NB4 (cell line): Measurements from ENCODE around the gene CACNA1D.

Experiments used
- DNase-seq: peaks from one replicate; pipeline ENCODE4 v3.0.0; 2010; ENCODE audit warnings: low read depth
- H3K4me3 ChIP-seq: one replicate; pipeline ENCODE4 v1.5.1; 2011; ENCODE audit warnings: mild to moderate bottlenecking, low read depth, low read length, moderate library complexity
- CTCF ChIP-seq: IDR thresholded peaks from one replicate; pipeline ENCODE4 v1.5.1; 2012; ENCODE audit warnings: low read depth, low read length
- MAX ChIP-seq: IDR thresholded peaks from 2 replicates; pipeline ENCODE4 v1.6.1; 2011; ENCODE audit warnings: low read depth, low read length
- MYC ChIP-seq: IDR thresholded peaks from 2 replicates; pipeline ENCODE4 v1.6.1; 2011; ENCODE audit warnings: low read depth, low read length
- POLR2A ChIP-seq: IDR thresholded peaks from 2 replicates; pipeline ENCODE4 v1.6.1; 2011; ENCODE audit warnings: mild to moderate bottlenecking; ENCODE audit not compliant: insufficient read length; ENCODE audit errors: extremely low read depth

Gene CACNA1D

GRCh38 chr3:53694046-53694445 is 199.6 kb downstream of the CACNA1D start:
- DNase-seq = no peak
- TF ChIP-seq MYC = no peak
- TF ChIP-seq CTCF = no peak
- TF ChIP-seq MAX = no peak
- no peak for TF ChIP-seq POLR2A
- H3K4me3 ChIP-seq = no peak overlapping the region

GRCh38 chr3:53694666-53695323 is 200.4 kb downstream of the CACNA1D start:
- no peak overlapping the region for H3K4me3 ChIP-seq
- TF ChIP-seq POLR2A (no peak), CTCF (no peak), MAX (no peak), MYC (no peak)
- DNase-seq = no peak

- no peak for TF ChIP-seq MYC
- no peak for TF ChIP-seq MAX
- no peak for TF ChIP-seq CTCF
- no peak for TF ChIP-seq POLR2A
- no peak for DNase-seq
- no peak overlapping the region for H3K4me3 ChIP-seq
Measured at GRCh38 chr3:53695324-53695690, 200.9 kb downstream of the CACNA1D start.

GRCh38 chr3:53696401-53697172 is 202.2 kb downstream of the CACNA1D start:
- peak; percentile 50 for DNase-seq
- H3K4me3 ChIP-seq = no peak overlapping the region
- peak; percentile 12 for TF ChIP-seq CTCF
- TF ChIP-seq MAX = no peak
- no peak for TF ChIP-seq POLR2A

- no peak overlapping the region for H3K4me3 ChIP-seq
- no peak for DNase-seq
- TF ChIP-seq POLR2A = no peak
- no peak for TF ChIP-seq MYC
- no peak for TF ChIP-seq MAX
- TF ChIP-seq CTCF = no peak
Measured at GRCh38 chr3:53700441-53700840, 206.0 kb downstream of the CACNA1D start.
